GM18505 (cell line): ENCODE results near the gene IL4R.

Experiments used
- ATAC-seq: cut with Tn5 transposase; IDR thresholded peaks from one replicate; pipeline ENCODE4 v1.9.1; 2021; ENCODE audit not compliant: unreplicated experiment
- POLR2A ChIP-seq: IDR thresholded peaks from 4 replicates; pipeline ENCODE4 v1.6.1; 2011; ENCODE audit warnings: borderline replicate concordance; ENCODE audit not compliant: insufficient read depth, insufficient read length; ENCODE audit errors: extremely low read depth

Gene IL4R

DNA sequence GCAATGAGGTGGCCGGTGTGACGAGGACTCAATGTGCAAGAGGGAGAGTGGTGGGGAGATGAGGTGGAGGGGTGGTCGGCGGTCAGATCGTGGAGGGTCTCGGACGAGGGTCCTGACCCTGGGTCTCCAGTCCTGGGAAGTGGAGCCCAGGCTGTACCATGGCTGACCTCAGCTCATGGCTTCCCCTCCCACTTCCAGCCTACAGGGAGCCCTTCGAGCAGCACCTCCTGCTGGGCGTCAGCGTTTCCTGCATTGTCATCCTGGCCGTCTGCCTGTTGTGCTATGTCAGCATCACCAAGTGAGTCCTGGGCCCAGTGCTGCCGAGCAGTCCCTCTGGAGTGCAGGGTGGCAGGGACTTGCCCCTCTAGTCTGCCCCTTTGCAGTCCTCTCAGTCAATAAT is 41.8 kb downstream of the IL4R start:
- no peak for TF ChIP-seq POLR2A
- no peak for ATAC-seq

DNA sequence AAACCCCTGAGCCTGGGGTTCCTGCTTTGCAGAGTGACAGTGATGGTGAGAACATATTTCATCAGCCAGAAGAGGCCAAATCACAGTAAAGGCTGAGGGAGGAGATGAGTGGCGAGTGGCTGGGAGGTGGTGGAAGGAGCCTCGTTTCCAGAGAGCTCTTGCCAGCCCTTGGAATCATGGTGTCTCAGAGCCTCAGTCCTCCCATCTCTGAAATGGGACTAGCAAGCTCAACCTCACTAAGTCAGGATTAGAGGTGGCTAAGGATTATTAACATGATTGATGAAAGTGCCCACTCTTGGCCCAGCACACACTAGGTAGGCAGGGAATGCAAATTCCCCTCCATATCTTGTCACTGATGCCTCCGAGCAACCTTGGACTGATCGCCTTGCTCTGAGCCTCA is 43.0 kb downstream of the IL4R start:
- ATAC-seq: no peak
- TF ChIP-seq POLR2A: no peak

DNA sequence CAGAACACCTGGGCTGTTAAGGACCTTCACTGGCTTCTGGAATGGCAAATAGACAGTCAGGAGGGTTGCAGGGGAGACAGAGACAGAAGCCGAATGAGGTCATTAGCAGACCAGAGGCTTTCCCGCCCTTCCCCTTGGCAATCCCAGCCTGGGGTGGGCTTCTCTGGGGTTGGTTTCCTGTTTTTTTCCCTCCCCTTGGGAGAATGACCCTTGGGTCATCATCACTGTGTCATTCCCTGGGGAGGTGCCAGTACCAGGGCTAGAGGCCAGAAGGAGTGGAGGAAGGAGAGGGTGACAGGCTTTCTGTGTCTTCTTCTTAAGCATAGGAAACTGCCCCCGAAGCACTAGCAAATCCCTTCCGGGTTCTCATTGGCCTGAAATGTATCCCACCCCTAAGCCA is 45.3 kb downstream of the IL4R start:
- TF ChIP-seq POLR2A: no peak
- ATAC-seq: no peak

DNA sequence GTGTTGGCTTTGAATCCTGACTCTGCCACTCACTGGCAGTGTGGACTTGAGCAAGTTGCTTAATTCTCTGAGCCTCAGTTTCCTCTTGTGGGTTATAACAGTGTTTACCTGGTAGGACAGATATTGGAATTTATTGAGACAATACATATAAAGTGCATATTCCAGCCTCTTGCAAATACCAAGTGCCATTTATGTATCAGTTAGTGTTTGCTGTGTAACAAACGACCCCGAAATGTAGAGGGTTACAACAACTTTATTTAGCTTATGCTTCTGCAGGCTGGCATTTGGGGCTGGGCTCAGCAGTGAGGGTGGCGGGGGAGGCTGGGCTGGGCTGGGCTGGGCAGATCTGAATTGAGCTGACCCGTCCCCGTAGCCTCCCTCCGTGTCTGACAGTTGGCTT is 45.8 kb downstream of the IL4R start:
- no peak for ATAC-seq
- TF ChIP-seq POLR2A: no peak

DNA sequence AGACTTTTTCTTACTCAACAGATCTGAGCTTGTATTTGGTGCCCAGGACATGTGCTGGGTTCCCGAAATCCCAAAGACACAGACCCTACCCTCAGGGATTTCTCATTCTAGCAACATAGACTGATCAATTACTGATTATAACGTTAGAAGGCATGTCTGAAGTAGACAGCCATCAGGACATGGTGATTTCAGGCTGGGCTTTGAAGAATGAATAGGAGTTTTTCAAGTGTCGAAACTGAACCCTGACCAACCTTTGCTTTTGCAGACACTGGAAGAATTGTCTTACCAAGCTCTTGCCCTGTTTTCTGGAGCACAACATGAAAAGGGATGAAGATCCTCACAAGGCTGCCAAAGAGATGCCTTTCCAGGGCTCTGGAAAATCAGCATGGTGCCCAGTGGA is 48.2 kb downstream of the IL4R start:
- ATAC-seq: no peak
- TF ChIP-seq POLR2A: no peak

DNA sequence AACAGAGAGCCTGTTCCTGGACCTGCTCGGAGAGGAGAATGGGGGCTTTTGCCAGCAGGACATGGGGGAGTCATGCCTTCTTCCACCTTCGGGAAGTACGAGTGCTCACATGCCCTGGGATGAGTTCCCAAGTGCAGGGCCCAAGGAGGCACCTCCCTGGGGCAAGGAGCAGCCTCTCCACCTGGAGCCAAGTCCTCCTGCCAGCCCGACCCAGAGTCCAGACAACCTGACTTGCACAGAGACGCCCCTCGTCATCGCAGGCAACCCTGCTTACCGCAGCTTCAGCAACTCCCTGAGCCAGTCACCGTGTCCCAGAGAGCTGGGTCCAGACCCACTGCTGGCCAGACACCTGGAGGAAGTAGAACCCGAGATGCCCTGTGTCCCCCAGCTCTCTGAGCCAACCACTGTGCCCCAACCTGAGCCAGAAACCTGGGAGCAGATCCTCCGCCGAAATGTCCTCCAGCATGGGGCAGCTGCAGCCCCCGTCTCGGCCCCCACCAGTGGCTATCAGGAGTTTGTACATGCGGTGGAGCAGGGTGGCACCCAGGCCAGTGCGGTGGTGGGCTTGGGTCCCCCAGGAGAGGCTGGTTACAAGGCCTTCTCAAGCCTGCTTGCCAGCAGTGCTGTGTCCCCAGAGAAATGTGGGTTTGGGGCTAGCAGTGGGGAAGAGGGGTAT is 48.9 kb downstream of the IL4R start:
- no peak for TF ChIP-seq POLR2A
- no peak for ATAC-seq

DNA sequence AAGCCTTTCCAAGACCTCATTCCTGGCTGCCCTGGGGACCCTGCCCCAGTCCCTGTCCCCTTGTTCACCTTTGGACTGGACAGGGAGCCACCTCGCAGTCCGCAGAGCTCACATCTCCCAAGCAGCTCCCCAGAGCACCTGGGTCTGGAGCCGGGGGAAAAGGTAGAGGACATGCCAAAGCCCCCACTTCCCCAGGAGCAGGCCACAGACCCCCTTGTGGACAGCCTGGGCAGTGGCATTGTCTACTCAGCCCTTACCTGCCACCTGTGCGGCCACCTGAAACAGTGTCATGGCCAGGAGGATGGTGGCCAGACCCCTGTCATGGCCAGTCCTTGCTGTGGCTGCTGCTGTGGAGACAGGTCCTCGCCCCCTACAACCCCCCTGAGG is 49.5 kb downstream of the IL4R start:
- ATAC-seq: no peak
- no peak for TF ChIP-seq POLR2A

DNA sequence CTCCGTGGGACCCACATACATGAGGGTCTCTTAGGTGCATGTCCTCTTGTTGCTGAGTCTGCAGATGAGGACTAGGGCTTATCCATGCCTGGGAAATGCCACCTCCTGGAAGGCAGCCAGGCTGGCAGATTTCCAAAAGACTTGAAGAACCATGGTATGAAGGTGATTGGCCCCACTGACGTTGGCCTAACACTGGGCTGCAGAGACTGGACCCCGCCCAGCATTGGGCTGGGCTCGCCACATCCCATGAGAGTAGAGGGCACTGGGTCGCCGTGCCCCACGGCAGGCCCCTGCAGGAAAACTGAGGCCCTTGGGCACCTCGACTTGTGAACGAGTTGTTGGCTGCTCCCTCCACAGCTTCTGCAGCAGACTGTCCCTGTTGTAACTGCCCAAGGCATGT is 50.0 kb downstream of the IL4R start:
- ATAC-seq: no peak
- TF ChIP-seq POLR2A: no peak

DNA sequence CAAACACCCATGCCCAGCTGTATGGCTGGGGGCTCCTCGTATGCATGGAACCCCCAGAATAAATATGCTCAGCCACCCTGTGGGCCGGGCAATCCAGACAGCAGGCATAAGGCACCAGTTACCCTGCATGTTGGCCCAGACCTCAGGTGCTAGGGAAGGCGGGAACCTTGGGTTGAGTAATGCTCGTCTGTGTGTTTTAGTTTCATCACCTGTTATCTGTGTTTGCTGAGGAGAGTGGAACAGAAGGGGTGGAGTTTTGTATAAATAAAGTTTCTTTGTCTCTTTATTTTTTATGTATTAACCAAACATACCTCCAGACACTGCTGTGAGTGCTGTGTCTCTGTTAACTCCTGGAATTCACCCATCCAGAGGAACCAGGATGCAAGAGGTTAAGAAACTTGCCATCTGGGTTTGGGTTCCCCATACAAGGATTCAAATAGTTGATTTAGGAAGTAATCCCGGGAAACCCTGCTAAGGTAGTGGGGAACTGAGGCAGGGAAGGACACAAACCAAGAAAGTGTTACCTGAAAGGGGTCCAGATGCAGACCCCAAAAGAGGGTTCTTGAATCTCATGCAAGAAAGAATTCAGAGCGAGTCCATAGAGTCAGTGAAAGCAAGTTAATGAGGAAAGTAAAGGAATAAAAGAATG is 50.8 kb downstream of the IL4R start:
- TF ChIP-seq POLR2A: no peak
- no peak for ATAC-seq

DNA sequence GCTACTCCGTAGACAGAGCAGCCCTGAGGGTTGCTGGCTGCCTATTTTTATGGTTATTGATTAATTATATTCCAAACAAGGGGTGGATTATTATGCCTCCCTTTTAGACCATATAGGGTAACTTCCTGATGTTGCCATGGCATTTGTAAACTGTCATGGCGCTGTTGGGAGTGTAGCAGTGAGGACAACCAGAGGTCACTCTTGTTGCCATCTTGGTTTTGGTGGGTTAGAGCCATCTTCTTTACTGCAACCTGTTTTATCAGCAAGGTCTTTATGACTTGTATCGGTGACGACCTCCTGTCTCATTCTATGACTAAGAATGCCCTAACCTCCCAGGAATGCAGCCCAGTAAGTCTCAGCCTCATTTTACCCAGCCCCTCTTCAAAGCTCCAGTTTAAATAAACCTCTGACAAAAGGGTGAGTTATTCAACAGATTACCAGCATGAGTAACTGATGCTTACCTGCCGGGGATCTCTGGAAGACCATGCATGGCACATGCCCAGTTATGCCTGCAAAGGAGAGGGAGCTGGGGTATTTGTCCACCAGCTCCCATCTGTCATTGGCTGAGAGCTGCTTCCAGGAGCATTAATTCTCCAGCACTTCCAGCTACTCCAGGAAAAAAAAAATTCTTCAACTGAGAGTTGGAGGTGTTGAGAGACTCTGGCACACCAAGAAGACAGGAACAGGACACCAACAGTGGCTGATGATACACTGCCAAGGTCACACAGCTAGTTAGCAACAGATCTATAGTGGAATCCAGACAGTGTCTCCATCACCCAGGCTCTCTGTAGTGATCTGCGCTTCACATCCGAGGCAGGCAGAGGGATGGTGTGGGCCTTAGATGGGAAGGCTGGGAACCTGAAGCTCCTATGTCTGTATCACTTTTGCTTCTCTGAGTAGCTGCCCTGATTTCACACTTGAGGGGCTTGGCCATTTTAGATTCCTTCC is 51.6 kb downstream of the IL4R start:
- no peak for TF ChIP-seq POLR2A
- no peak for ATAC-seq

DNA sequence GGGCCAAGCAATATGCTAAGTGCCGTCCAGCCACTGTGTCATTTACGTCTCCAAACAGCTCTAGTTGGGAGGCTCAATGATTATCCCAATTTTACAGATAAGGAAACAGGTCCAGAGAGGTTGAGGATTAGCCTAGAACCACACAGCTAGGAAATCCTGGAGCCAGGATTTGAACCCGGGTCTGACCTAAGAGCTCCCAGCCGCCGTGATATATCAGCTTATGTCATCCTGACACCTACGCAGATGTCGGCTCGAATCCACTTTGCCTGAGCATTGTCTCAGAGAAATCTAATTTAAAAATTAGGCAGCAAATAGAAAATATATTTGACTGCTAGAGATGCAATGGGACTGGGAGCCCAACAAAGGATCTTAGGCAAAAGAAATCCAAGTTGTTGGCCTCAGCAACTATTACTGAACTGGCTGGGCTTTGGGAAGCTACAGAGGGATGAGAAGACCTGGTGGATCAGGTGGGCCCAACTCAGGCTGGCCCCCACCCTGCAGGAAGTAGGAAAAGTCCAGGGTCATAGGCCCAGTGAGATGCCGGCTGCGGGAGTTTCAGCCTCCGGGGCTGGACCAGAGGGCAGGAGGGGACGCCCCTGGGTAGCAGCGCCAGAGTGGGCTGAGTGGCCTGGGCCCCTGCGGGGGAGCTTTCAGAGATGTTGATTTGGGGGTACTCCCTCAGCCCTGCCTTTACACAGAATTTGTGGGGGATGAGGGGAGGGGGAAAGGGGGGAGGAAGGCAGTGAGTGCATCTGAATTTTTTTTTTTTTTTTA is 53.1 kb downstream of the IL4R start:
- ATAC-seq: peak; percentile 12
- no peak for TF ChIP-seq POLR2A

DNA sequence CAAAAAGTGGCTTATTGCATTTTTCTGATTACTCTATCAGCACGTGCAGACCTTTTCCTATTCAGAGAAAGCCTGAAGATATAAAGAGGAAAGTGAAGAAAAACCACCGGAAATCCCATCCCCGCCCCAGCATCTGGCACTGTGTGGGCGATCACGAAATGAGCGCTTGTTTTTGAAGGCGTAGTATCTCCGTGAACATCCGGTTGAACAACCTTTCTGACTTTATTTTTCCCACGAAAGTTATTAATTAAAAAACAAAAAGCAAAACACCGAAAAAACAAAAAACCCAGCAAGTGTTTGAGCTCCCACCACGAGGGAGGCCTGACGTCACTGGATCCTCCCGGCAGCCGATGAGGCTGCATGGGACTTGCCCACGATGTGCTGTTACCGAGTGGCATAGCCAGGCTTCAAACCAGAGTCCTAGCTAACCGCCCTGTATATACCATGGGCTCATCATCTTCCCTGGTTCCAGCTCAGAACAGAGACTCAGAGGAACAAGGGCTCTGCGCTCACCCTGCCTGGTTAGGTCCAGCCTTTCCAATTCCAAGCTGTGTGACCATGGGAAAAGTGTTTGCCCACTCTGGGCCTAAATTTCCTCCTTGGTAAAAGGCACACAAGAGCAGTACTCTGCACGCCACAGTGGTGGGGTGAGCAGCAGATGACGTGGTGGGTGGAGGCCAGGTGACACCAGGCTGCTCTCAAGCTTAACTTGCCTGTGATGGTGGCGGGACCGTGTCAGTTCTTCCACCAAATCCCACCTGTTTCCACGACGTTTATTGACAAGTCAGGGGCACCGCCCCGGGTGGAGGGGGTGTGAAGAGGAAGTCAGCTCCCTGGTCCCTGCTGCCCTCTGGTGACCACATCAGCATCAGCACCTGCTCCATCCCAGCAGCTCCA is 53.9 kb downstream of the IL4R start:
- TF ChIP-seq POLR2A: peak; percentile 33
- peak; percentile 64 for ATAC-seq
